Activated CD4-positive, alpha-beta T cell treated with anti-CD3 and anti-CD28 coated beads, Interleukin-2, Interleukin-4, amounts not matched to agents 100 ng/mL and 50 ng/mL, durations not matched to agents 16 hours and 8 hours (primary cell): Measurements from ENCODE around the gene AUH.
A peak's percentile ranks its signal among the peaks of the same experiment; 100 is the strongest.

Experiments used
- DNase-seq: peaks from one replicate; pipeline ENCODE4 v3.0.0-alpha.2; 2020; ENCODE audit warnings: low spot score

Gene AUH

GRCh38 chr9:91338681-91339080, 23.0 kb downstream of the AUH start:
- no peak for DNase-seq

- no peak for DNase-seq
Measured at GRCh38 chr9:91336786-91337185, 24.9 kb downstream of the AUH start.

- DNase-seq = no peak
Measured at GRCh38 chr9:91334053-91334452, 27.7 kb downstream of the AUH start.

- DNase-seq = no peak
Measured at GRCh38 chr9:91333551-91333950, 28.2 kb downstream of the AUH start.

GRCh38 chr9:91332546-91333231, 29.0 kb downstream of the AUH start:
- DNase-seq = no peak

- DNase-seq = no peak
Measured at GRCh38 chr9:91331849-91332248, 29.9 kb downstream of the AUH start.

- no peak for DNase-seq
Measured at GRCh38 chr9:91328186-91328585, 33.5 kb downstream of the AUH start.

GRCh38 chr9:91321691-91322090, 40.0 kb downstream of the AUH start:
- DNase-seq = no peak

- no peak for DNase-seq
Measured at GRCh38 chr9:91320299-91320698, 41.4 kb downstream of the AUH start.

GRCh38 chr9:91316093-91316492, 45.6 kb downstream of the AUH start:
- DNase-seq = no peak

- DNase-seq = no peak
Measured at GRCh38 chr9:91315191-91315590, 46.5 kb downstream of the AUH start.

- no peak for DNase-seq
Measured at GRCh38 chr9:91312717-91313325, 48.9 kb downstream of the AUH start.

GRCh38 chr9:91310037-91310436, 51.7 kb downstream of the AUH start:
- no peak for DNase-seq

- DNase-seq = peak; percentile 16
Measured at GRCh38 chr9:91308191-91308590, 53.5 kb downstream of the AUH start.

- DNase-seq = no peak
Measured at GRCh38 chr9:91307279-91307678, 54.4 kb downstream of the AUH start.

- DNase-seq = no peak
Measured at GRCh38 chr9:91306296-91306630, 55.5 kb downstream of the AUH start.

GRCh38 chr9:91305596-91306295, 56.0 kb downstream of the AUH start:
- DNase-seq = no peak

- DNase-seq = no peak
Measured at GRCh38 chr9:91303741-91304415, 57.8 kb downstream of the AUH start.

GRCh38 chr9:91302831-91303230, 58.9 kb downstream of the AUH start:
- DNase-seq = no peak

- no peak for DNase-seq
Measured at GRCh38 chr9:91301161-91301560, 60.6 kb downstream of the AUH start.

GRCh38 chr9:91298311-91298710, 63.4 kb downstream of the AUH start:
- DNase-seq = no peak

GRCh38 chr9:91297306-91297705, 64.4 kb downstream of the AUH start:
- no peak for DNase-seq

GRCh38 chr9:91296354-91296753, 65.4 kb downstream of the AUH start:
- no peak for DNase-seq
